ENCODE results near the gene TADA2B. TPM values are rescaled to one million over a fixed set of nuclear protein-coding genes. Genes with fewer than 3 reads are reported as not detected.
A peak's percentile ranks its signal among the peaks of the same experiment; 100 is the strongest.

TADA2B gene
- total RNA-seq, 1 donor from 2014 or later: 19.8 TPM

DNA sequence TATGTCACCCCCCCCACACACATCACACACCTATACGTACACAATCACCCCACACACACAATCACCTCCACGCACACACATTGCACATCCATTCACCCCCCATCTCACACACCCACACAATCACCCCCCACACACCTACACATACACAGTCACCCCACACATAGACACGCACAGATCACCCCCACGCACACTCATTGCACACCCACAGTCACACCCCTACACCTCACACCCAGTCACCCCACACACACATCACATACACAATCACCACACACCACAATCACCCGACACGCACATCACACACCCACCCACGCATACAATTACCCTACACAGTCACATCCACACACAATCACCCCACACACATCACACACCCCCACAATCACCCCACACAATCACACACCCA is 15.9 kb upstream of the TADA2B start:
- Histone ChIP-seq H3K27me3 (ENCODE audit: insufficient read depth, low read length) (no peaks in the 10 kb centered on the region), H3K9me3 (ENCODE audit: insufficient read depth, low read depth, low read length) (no peaks in the 10 kb centered on the region), H2AFZ (ENCODE audit: low read depth, low read length) (no peak overlapping the region), H3K9ac (ENCODE audit: low read length) (no peak overlapping the region), H3K36me3 (ENCODE audit: insufficient read depth, low read length) (peaks cover 14% of the 10 kb centered on the region), H3K27ac (ENCODE audit: low read depth, low read length) (no peak overlapping the region), H3K79me2 (ENCODE audit: insufficient read depth, low read length) (peaks cover 7% of the 10 kb centered on the region), H3K4me3 (ENCODE audit: insufficient read depth, low read depth, low read length) (no peak overlapping the region), H3K4me2 (ENCODE audit: low read length) (no peak overlapping the region), H4K20me1 (ENCODE audit: insufficient read depth, low read length) (peaks cover 9% of the 10 kb centered on the region), H3K4me1 (ENCODE audit: insufficient read depth, low read length) (peaks cover 16% of the 10 kb centered on the region)
- DNase-seq (ENCODE audit: low read depth) (no peak), FAIRE-seq (no peak)
- Mint-ChIP-seq H3K4me1 (ENCODE audit: low read depth, unreplicated experiment) (peaks cover 13% of the 10 kb centered on the region), H3K4me3 (ENCODE audit: unreplicated experiment) (no peak overlapping the region), H3K9me3 (ENCODE audit: unreplicated experiment) (no peaks in the 10 kb centered on the region), H3K36me3 (ENCODE audit: low read depth, unreplicated experiment) (peaks cover 20% of the 10 kb centered on the region), H3K27me3 (ENCODE audit: low read depth, unreplicated experiment) (no peaks in the 10 kb centered on the region), H3K27ac (ENCODE audit: unreplicated experiment) (no peak overlapping the region)
- TF ChIP-seq, protein P1, sequence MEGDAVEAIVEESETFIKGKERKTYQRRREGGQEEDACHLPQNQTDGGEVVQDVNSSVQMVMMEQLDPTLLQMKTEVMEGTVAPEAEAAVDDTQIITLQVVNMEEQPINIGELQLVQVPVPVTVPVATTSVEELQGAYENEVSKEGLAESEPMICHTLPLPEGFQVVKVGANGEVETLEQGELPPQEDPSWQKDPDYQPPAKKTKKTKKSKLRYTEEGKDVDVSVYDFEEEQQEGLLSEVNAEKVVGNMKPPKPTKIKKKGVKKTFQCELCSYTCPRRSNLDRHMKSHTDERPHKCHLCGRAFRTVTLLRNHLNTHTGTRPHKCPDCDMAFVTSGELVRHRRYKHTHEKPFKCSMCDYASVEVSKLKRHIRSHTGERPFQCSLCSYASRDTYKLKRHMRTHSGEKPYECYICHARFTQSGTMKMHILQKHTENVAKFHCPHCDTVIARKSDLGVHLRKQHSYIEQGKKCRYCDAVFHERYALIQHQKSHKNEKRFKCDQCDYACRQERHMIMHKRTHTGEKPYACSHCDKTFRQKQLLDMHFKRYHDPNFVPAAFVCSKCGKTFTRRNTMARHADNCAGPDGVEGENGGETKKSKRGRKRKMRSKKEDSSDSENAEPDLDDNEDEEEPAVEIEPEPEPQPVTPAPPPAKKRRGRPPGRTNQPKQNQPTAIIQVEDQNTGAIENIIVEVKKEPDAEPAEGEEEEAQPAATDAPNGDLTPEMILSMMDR (IDR thresholded peaks at IDR 0.05; ENCODE audit: insufficient read depth, low read depth, low read length): no peak
- no peak for TF ChIP-seq EZH2 (IDR thresholded peaks at IDR 0.05; ENCODE audit: insufficient read depth, low read length)

DNA sequence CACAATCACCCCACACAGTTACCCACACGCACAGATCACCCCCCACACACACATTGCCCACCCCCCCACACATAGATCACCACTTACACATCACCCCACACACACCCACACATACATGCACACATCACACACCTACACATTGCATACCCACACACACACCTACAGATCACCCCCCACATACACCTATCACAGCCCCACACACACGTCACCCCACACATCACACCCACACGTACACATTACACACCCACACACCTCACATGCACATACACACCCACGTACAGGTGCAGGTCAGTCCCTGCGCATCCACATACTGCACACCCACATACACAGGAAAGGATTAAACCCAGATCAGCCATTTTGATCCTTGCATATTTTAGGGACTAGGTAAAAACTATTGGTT is 15.3 kb upstream of the TADA2B start:
- Histone ChIP-seq H3K9me3 (ENCODE audit: insufficient read depth, low read depth, low read length) (no peaks in the 10 kb centered on the region), H3K27me3 (ENCODE audit: insufficient read depth, low read length) (no peaks in the 10 kb centered on the region), H3K9ac (ENCODE audit: low read length) (no peak overlapping the region), H2AFZ (ENCODE audit: low read depth, low read length) (no peak overlapping the region), H3K79me2 (ENCODE audit: insufficient read depth, low read length) (peaks cover 7% of the 10 kb centered on the region), H3K36me3 (ENCODE audit: insufficient read depth, low read length) (peaks cover 14% of the 10 kb centered on the region), H3K4me3 (ENCODE audit: insufficient read depth, low read depth, low read length) (no peak overlapping the region), H3K4me2 (ENCODE audit: low read length) (no peak overlapping the region), H4K20me1 (ENCODE audit: insufficient read depth, low read length) (peaks cover 9% of the 10 kb centered on the region), H3K4me1 (ENCODE audit: insufficient read depth, low read length) (peaks cover 12% of the 10 kb centered on the region), H3K27ac (ENCODE audit: low read depth, low read length) (no peak overlapping the region)
- Mint-ChIP-seq H3K27me3 (ENCODE audit: low read depth, unreplicated experiment) (no peaks in the 10 kb centered on the region), H3K4me1 (ENCODE audit: low read depth, unreplicated experiment) (peaks cover 12% of the 10 kb centered on the region), H3K4me3 (ENCODE audit: unreplicated experiment) (no peak overlapping the region), H3K9me3 (ENCODE audit: unreplicated experiment) (no peaks in the 10 kb centered on the region), H3K36me3 (ENCODE audit: low read depth, unreplicated experiment) (peaks cover 23% of the 10 kb centered on the region), H3K27ac (ENCODE audit: unreplicated experiment) (no peak overlapping the region)
- TF ChIP-seq, protein P1 (IDR thresholded peaks at IDR 0.05; ENCODE audit: insufficient read depth, low read depth, low read length): no peak
- no peak for TF ChIP-seq EZH2 (IDR thresholded peaks at IDR 0.05; ENCODE audit: insufficient read depth, low read length)
- DNase-seq (ENCODE audit: low read depth) (no peak), FAIRE-seq (no peak)

DNA sequence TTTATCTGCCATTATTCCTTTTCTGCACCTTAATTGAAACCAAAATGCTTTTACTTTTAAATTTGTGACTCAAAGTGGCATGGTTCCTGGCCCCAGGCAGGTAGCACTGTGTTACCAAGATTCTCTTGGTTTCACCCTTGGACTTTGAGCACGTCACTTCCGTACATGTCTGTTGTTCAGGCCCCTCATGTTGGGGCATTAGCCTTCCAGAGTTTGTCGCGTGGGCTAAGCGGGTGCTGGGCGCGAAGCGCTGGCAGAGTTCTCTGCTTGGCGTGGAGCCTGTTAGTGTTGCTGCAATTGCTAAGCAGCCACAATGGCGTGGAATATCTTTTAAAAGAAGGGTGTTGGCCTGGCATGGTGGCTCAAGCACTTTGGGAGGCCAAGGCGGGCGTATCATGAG is 14.0 kb upstream of the TADA2B start:
- peak overlapping the region; percentile 53 for H3K27ac Mint-ChIP-seq (ENCODE audit: unreplicated experiment)
- no peak overlapping the region for H3K4me3 Mint-ChIP-seq (ENCODE audit: unreplicated experiment)
- H3K27ac ChIP-seq (ENCODE audit: low read depth, low read length): no peak overlapping the region
- H4K20me1 ChIP-seq (ENCODE audit: insufficient read depth, low read length): peaks cover 8% of the 10 kb centered on the region
- TF ChIP-seq, protein P1 (IDR thresholded peaks at IDR 0.05; ENCODE audit: insufficient read depth, low read depth, low read length): no peak
- H3K79me2 ChIP-seq (ENCODE audit: insufficient read depth, low read length): peaks cover 2% of the 10 kb centered on the region
- no peak overlapping the region for H3K4me3 ChIP-seq (ENCODE audit: insufficient read depth, low read depth, low read length)
- H3K27me3 Mint-ChIP-seq (ENCODE audit: low read depth, unreplicated experiment): no peaks in the 10 kb centered on the region
- H2AFZ ChIP-seq (ENCODE audit: low read depth, low read length): no peak overlapping the region
- H3K36me3 ChIP-seq (ENCODE audit: insufficient read depth, low read length): peaks cover 14% of the 10 kb centered on the region
- DNase-seq (ENCODE audit: low read depth) (no peak), FAIRE-seq (no peak)
- H3K9me3 ChIP-seq (ENCODE audit: insufficient read depth, low read depth, low read length): no peaks in the 10 kb centered on the region
- H3K4me2 ChIP-seq (ENCODE audit: low read length): no peak overlapping the region
- peaks cover 18% of the 10 kb centered on the region for H3K36me3 Mint-ChIP-seq (ENCODE audit: low read depth, unreplicated experiment)
- H3K9ac ChIP-seq (ENCODE audit: low read length): no peak overlapping the region
- H3K27me3 ChIP-seq (ENCODE audit: insufficient read depth, low read length): no peaks in the 10 kb centered on the region
- H3K4me1 ChIP-seq (ENCODE audit: insufficient read depth, low read length): peaks cover 9% of the 10 kb centered on the region
- H3K9me3 Mint-ChIP-seq (ENCODE audit: unreplicated experiment): no peaks in the 10 kb centered on the region
- peaks cover 8% of the 10 kb centered on the region for H3K4me1 Mint-ChIP-seq (ENCODE audit: low read depth, unreplicated experiment)

Data from astrocyte (in vitro differentiated cells and primary cell).